ENCODE results near the gene GTF2A2.
"Not testable (repeated sequence)": the region's sequence is repeated elsewhere in the genome, so short reads cannot be mapped to it uniquely, and the experiment has no call there.

- TF ChIP-seq CTCF (IDR thresholded peaks at IDR 0.05); EZH2 (IDR thresholded peaks at IDR 0.05; ENCODE audit: borderline replicate concordance, insufficient read depth, low read depth, low read length, poor library complexity, severe bottlenecking): not testable (repeated sequence)
Observed at GRCh38 chr15:59698065-59698464, 40.8 kb upstream of the GTF2A2 start.

Data from B cell (primary cell).